Stimulated activated CD4-positive, alpha-beta T cell treated with anti-CD3 and anti-CD28 coated beads, Interleukin-15, amount 100 ng/mL, for 1 hour (primary cell): ENCODE measurements around the gene TYW1B.
"Not testable (repeated sequence)": the region's sequence is repeated elsewhere in the genome, so short reads cannot be mapped to it uniquely, and the experiment has no call there.

Experiments used
- DNase-seq, 2 donors: peaks; one replicate each; pipeline ENCODE4 v3.0.0-alpha.2; 2020; ENCODE audit warnings: low read depth in 1 of 2, low spot score in 1 of 2

TYW1B gene

GRCh38 chr7:72580142-72580770 lies 247.7 kb downstream of the TYW1B start:
- not testable (repeated sequence) for DNase-seq

GRCh38 chr7:72577107-72577506 lies 250.9 kb downstream of the TYW1B start:
- DNase-seq: no peak

GRCh38 chr7:72561988-72562387 lies 266.0 kb downstream of the TYW1B start:
- not testable (repeated sequence) for DNase-seq

GRCh38 chr7:72559546-72559945 lies 268.5 kb downstream of the TYW1B start:
- DNase-seq: not testable (repeated sequence)

- not testable (repeated sequence) for DNase-seq
Observed at GRCh38 chr7:72556733-72557132, 271.3 kb downstream of the TYW1B start.

- DNase-seq: not testable (repeated sequence)
Observed at GRCh38 chr7:72555238-72555637, 272.8 kb downstream of the TYW1B start.

- DNase-seq: not testable (repeated sequence)
Observed at GRCh38 chr7:72554401-72554800, 273.6 kb downstream of the TYW1B start.

- DNase-seq: not testable (repeated sequence)
Observed at GRCh38 chr7:72550454-72550853, 277.5 kb downstream of the TYW1B start.

- not testable (repeated sequence) for DNase-seq
Observed at GRCh38 chr7:72546586-72547237, 281.3 kb downstream of the TYW1B start.

- DNase-seq: not testable (repeated sequence)
Observed at GRCh38 chr7:72544531-72544930, 283.5 kb downstream of the TYW1B start.

GRCh38 chr7:72540923-72541322 lies 287.1 kb downstream of the TYW1B start:
- no peak for DNase-seq

GRCh38 chr7:72540106-72540611 lies 287.8 kb downstream of the TYW1B start:
- DNase-seq: no peak

GRCh38 chr7:72539702-72540101 lies 288.3 kb downstream of the TYW1B start:
- no peak for DNase-seq

GRCh38 chr7:72538856-72539255 lies 289.1 kb downstream of the TYW1B start:
- no peak for DNase-seq

- no peak for DNase-seq
Observed at GRCh38 chr7:72538147-72538546, 289.9 kb downstream of the TYW1B start.

GRCh38 chr7:72536038-72536437 lies 292.0 kb downstream of the TYW1B start:
- DNase-seq: not testable (repeated sequence)

GRCh38 chr7:72531048-72531447 lies 297.0 kb downstream of the TYW1B start:
- not testable (repeated sequence) for DNase-seq
